ENCODE results near the gene IFNW1.

DNA sequence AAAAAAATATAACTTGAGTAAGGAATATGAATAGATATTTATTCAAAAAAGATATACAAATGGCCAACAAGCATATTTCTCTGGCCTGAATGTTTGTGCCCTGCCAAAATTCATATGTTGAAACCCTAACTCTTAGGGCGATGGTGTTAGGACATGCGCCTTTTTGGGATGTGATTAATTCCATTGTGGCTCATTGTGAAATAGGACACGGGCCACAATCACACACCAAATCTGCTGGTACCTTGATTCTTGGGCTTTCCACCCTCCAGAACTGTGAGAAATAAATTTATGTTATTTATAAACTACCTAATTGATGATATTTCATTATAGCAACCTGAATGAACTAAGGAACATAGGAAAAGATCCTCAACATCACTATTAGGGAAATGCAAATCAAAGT lies 30.5 kb upstream of the IFNW1 start:
- TF ChIP-seq, protein P1, sequence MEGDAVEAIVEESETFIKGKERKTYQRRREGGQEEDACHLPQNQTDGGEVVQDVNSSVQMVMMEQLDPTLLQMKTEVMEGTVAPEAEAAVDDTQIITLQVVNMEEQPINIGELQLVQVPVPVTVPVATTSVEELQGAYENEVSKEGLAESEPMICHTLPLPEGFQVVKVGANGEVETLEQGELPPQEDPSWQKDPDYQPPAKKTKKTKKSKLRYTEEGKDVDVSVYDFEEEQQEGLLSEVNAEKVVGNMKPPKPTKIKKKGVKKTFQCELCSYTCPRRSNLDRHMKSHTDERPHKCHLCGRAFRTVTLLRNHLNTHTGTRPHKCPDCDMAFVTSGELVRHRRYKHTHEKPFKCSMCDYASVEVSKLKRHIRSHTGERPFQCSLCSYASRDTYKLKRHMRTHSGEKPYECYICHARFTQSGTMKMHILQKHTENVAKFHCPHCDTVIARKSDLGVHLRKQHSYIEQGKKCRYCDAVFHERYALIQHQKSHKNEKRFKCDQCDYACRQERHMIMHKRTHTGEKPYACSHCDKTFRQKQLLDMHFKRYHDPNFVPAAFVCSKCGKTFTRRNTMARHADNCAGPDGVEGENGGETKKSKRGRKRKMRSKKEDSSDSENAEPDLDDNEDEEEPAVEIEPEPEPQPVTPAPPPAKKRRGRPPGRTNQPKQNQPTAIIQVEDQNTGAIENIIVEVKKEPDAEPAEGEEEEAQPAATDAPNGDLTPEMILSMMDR (IDR thresholded peaks at IDR 0.05): no peak
- TF ChIP-seq POLR2AphosphoS5 (IDR thresholded peaks at IDR 0.05; ENCODE audit: low read depth, low read length): no peak
